ENCODE data around the gene TXNL4A. TPM values are rescaled to one million over a fixed set of nuclear protein-coding genes. Genes with fewer than 3 reads are reported as not detected.

The TXNL4A gene
- total RNA-seq, 6 donors from 2014 or later: 11.5 to 101 (median 27.8) TPM

DNA sequence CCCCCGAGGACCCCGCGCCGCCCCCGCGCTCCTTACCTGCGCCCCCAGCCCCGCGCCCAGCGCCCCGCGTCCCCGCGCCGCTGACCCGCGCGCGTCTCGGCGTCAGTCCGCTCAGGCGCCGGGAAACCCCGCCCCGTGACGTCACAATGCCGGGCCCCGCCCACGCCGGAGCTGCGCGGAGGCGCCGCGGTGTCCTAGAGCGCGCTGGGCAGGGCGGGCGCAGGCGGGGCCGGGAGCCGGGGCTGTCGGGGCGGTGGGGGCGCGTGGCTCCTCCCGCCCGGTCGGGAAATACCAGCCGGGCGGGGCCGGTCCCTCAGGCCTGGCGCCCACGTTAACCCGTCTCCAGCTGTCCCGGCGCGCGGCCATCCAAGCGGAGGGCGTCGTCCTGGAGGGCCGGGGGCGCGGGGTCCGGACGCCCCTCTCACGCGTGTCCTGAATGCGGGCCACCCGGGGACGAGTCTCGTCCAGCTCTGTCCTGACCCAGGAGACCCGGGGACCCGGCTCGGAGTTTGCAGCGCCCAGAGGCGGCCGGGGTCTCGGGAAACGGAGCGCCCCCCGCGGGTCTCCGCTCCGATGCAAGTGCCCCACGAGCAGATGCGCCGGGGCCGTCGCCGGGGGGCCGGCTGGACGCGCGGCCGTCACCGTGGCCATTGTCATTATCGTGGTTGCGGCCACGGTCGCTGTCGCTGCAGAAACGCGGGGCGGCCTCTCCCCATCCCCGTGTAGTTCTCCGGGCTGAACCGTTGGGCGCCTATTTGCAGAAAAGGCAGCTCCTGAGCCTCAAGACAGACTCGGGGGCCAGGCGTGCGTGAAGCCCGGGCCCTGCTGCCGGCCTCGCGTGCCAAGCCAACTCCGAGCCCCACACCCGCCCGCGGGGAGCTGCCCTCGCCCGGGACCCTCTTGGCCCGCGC lies 36.6 kb downstream of the TXNL4A start, which contains the start of gene SLC66A2:
Gene SLC66A2 (minus strand): TSS at position 109 of the 911 bp plus-strand sequence. CDS start 727 bp downstream, outside the sequence.
- ATAC-seq (ENCODE audit: low FRiP score in 2 of 2) (peak; percentile 87 to 96), DNase-seq (peak; percentile 94 to 100)
- TF ChIP-seq POLR2A (IDR thresholded peaks at IDR 0.05): peak in 2 of 4 donors; percentile 49 to 81
- TF ChIP-seq, protein P1, sequence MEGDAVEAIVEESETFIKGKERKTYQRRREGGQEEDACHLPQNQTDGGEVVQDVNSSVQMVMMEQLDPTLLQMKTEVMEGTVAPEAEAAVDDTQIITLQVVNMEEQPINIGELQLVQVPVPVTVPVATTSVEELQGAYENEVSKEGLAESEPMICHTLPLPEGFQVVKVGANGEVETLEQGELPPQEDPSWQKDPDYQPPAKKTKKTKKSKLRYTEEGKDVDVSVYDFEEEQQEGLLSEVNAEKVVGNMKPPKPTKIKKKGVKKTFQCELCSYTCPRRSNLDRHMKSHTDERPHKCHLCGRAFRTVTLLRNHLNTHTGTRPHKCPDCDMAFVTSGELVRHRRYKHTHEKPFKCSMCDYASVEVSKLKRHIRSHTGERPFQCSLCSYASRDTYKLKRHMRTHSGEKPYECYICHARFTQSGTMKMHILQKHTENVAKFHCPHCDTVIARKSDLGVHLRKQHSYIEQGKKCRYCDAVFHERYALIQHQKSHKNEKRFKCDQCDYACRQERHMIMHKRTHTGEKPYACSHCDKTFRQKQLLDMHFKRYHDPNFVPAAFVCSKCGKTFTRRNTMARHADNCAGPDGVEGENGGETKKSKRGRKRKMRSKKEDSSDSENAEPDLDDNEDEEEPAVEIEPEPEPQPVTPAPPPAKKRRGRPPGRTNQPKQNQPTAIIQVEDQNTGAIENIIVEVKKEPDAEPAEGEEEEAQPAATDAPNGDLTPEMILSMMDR (IDR thresholded peaks at IDR 0.05): peak in 1 of 6 experiments; percentile 14
- TF ChIP-seq POLR2AphosphoS5 (IDR thresholded peaks at IDR 0.05): peak; percentile 49 to 83
- no peak for TF ChIP-seq EP300 (IDR thresholded peaks at IDR 0.05)
- 0 to 2% methylated on average over 4 to 45 of the region's 126 CpGs for WGBS, 2 donors
- no peaks in the 10 kb centered on the region for H3K27me3 ChIP-seq
- no peaks in the 10 kb centered on the region for H3K9me3 ChIP-seq
- H3K4me1 ChIP-seq: peaks cover 37 to 57% (median 49%) of the 10 kb centered on the region in 4 donors
- peaks cover 0 to 12% (median 6%) of the 10 kb centered on the region in 4 donors for H3K36me3 ChIP-seq
- peak within 1 kb of the TSS; percentile 92 to 96 (median 93) for H3K27ac ChIP-seq
- H3K4me3 ChIP-seq: peak within 1 kb of the TSS; percentile 79 to 91 (median 84)

DNA sequence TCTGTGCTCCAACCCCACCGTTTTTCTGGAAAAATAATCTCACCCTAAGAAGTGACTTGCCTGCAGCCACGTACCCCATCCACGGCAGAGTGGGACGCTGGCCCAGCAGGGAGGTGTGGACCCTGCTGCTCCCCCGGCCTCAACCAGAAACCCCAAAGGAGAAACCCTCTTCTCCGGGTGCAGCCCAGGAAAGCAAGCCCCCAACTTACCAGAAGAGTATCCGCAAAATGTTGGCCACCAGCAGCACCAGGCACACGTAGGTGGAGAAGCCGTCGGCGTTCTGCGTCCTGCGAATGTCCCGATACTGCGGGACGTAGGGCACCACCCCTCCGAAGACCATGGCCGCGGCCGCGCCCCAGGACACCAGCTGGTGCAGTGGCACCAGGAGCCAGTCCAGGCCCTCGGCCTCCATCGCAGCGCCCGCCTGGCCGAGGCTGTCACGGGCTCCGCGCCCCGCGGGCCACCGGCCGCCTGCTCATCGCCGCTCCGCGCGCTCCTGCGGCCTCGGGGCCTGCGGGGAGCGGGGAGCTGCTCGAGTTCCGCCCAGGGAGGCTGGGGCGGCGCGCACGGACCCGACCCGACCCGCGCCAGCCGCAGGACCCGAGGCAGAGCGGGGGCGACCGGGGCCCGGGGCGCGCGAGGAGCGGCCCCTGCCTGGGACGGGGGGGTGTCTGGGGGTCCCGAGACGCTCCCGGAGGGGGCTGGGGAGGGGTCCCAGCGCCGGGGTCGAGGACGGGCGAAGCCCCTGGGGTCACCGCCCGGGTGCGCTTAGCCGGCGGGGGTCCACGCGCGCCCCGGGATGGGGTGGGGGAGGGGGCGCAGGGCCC lies 37.6 kb downstream of the TXNL4A start:
- WGBS, 2 donors: 7 to 14% methylated on average over 5 to 37 of the region's 81 CpGs
- TF ChIP-seq POLR2AphosphoS5 (IDR thresholded peaks at IDR 0.05): no peak
- no peak for TF ChIP-seq EP300 (IDR thresholded peaks at IDR 0.05)
- TF ChIP-seq, protein P1 (IDR thresholded peaks at IDR 0.05): peak in 1 of 6 experiments; percentile 21
- peak in 1 of 4 donors; percentile 52 for TF ChIP-seq POLR2A (IDR thresholded peaks at IDR 0.05)
- peak overlapping the region; percentile 92 to 96 (median 93) for H3K27ac ChIP-seq
- peaks cover 38 to 65% (median 56%) of the 10 kb centered on the region in 4 donors for H3K4me1 ChIP-seq
- H3K27me3 ChIP-seq: no peaks in the 10 kb centered on the region
- ATAC-seq (ENCODE audit: low FRiP score in 2 of 2): peak; percentile 34 to 63
- H3K36me3 ChIP-seq: peaks cover 0 to 14% (median 7%) of the 10 kb centered on the region in 4 donors
- peak overlapping the region; percentile 49 to 91 (median 84) for H3K4me3 ChIP-seq
- no peaks in the 10 kb centered on the region for H3K9me3 ChIP-seq
- peak; percentile 41 to 93 for DNase-seq

DNA sequence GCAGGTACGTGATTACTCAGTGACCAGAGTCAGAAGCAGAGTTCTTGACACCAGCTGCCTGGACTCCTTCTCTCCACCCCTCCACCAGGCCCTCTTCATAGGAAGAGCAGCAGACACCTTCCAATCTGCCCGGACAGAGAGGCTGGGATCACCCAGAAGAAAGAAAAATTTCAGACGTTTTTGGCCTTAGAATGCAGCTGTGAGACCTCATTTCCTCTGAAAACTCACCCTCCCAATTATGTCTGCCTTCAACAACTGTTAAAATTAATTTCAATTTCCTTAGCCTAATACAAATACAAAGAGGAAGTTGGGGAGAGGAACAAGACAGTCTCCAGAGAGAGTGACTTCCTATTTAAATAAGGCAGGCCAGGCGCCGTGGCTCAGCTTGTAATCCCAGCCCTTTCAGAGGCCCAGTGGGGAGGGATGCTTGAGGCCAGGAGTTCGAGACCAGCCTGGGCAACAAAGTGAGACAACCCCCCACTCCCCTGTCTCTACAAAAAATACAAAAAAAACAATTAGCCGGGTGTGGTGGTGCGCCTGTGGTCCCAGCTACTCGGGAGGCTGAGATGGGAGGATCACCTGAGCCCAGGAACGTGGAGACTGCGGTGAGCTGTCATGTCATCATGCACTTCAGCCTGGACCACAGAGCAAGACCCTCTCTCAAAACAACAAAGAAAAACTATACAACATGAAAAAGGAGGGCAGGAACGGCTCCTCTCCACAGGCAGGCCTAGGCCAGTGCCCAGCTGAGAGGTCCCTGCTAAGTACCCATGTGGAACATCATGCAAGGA lies 38.5 kb downstream of the TXNL4A start:
- Histone ChIP-seq H3K27me3 (no peaks in the 10 kb centered on the region), H3K36me3 (peaks cover 0 to 18% (median 8%) of the 10 kb centered on the region in 4 donors), H3K9me3 (no peaks in the 10 kb centered on the region), H3K27ac (peak overlapping the region; percentile 92 to 96 (median 93)), H3K4me1 (peaks cover 46 to 74% (median 59%) of the 10 kb centered on the region in 4 donors), H3K4me3 (peak overlapping the region; percentile 49 to 91 (median 84))
- 40 to 52% methylated on average over 12 of the region's 12 CpGs for WGBS, 2 donors
- no peak for TF ChIP-seq POLR2A (IDR thresholded peaks at IDR 0.05)
- peak in 1 of 2 donors; percentile 11 for TF ChIP-seq POLR2AphosphoS5 (IDR thresholded peaks at IDR 0.05)
- peak in 1 of 2 donors; percentile 72 for DNase-seq
- peak in 1 of 2 donors; percentile 29 for ATAC-seq (ENCODE audit: low FRiP score in 2 of 2)

DNA sequence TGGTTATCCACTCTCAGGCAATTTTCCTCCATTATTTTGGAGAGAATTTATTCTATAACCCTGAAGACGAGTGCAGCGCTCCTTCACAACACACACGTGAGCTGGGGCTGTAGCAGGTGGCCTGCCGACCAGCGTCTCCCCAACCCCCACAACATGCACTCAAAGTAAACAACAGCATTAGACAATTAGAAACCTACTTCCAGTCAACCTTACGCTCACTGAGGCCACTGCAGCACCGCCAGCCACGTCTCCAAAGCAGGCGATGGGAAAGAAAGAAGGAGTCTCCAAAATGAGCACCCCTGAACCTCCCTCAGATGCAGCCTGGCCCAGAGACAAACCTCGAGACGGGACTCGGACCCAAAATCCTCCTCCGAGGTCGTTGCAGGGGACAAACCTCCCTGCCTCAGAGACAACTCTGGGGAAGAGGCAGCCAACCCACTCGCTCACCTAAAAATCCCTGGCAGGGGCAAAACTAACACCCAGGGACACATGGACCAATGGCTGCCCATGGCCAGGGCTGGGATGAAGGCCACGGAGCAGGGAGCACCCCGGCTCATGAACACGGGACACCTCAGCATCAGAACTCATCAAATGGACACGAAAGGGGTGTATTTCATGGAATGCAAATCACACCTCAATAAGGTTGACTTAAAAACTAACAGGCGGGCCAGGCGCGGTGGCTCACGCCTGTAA lies 39.5 kb downstream of the TXNL4A start:
- TF ChIP-seq, protein P1 (IDR thresholded peaks at IDR 0.05): no peak
- TF ChIP-seq EP300 (IDR thresholded peaks at IDR 0.05): no peak
- no peak for TF ChIP-seq POLR2A (IDR thresholded peaks at IDR 0.05)
- TF ChIP-seq POLR2AphosphoS5 (IDR thresholded peaks at IDR 0.05): no peak
- DNase-seq (peak; percentile 16 to 35), ATAC-seq (ENCODE audit: low FRiP score in 2 of 2) (no peak)
- peak overlapping the region; percentile 31 to 94 (median 92) for H3K27ac ChIP-seq
- peaks cover 0 to 18% (median 8%) of the 10 kb centered on the region in 4 donors for H3K36me3 ChIP-seq
- no peaks in the 10 kb centered on the region for H3K27me3 ChIP-seq
- H3K4me3 ChIP-seq: peak overlapping the region in 1 of 4 donors; percentile 91
- H3K4me1 ChIP-seq: peaks cover 46 to 84% (median 60%) of the 10 kb centered on the region in 4 donors
- H3K9me3 ChIP-seq: no peaks in the 10 kb centered on the region
- WGBS, 2 donors: 86 to 90% methylated on average over 22 to 23 of the region's 23 CpGs
